GM19328 (cell line): Measurements from ENCODE around the gene CLOCK.

ENCODE experiments used
- ATAC-seq: cut with Tn5 transposase; IDR thresholded peaks from one replicate; pipeline ENCODE4 v1.9.1; 2021; ENCODE audit warnings: mild to moderate bottlenecking, moderate library complexity; ENCODE audit not compliant: unreplicated experiment

CLOCK gene

DNA sequence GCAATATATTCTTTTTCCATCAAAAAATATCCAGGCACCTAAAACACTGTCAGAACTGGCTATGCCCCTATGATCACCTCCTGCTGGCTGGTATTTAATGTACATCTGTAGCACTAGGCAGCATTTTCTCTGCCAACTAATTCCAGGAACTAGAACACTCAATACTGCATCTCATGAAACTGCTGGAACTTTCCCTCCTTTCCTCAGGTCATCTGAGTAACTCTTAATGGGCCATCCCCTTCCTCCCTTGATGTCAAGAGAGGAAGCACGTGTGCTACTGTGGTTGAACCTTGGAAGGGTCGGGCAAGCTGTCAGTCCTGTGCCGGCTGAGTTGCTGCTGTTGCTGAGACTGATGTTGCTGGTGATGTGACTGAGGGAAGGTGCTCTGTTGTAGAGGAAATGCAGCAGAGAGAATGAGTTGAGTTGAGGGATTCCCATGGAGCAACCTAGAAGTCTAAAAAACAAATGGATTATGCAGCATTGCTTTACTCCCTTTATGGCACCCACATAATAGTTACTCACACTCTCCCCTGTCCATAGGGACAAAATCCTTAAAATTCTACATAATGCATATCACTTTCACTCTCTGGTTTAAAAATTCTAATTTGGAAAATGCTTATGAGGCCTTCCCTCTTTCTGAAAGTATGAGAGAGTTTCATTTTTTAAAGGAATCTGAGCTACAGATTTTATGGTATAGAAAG lies 111.4 kb downstream of the CLOCK start:
- no peak for ATAC-seq

GRCh38 chr4:55431710-55432336 lies 114.9 kb downstream of the CLOCK start:
- no peak for ATAC-seq

GRCh38 chr4:55424791-55425190 lies 121.9 kb downstream of the CLOCK start:
- no peak for ATAC-seq

DNA sequence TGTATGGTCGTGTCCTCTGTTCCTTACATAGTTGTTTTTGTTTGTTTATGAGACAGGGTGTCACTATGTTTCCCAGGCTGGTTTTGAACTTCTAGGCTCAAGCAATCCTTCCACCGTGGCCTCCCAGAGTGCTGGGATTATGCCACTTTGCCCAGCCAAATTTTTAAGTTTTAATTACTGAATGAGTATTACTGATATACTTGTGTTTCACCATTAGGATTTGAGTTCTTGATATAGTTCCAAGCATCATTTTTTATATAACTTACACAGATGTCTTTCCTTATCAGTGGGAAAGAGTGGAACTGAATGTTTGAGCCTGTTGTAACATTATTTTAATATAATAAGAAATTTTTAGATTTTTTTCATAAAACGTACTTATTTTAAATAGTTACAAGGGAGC lies 130.5 kb downstream of the CLOCK start:
- ATAC-seq = no peak

GRCh38 chr4:55411621-55412020 lies 135.1 kb downstream of the CLOCK start:
- no peak for ATAC-seq

DNA sequence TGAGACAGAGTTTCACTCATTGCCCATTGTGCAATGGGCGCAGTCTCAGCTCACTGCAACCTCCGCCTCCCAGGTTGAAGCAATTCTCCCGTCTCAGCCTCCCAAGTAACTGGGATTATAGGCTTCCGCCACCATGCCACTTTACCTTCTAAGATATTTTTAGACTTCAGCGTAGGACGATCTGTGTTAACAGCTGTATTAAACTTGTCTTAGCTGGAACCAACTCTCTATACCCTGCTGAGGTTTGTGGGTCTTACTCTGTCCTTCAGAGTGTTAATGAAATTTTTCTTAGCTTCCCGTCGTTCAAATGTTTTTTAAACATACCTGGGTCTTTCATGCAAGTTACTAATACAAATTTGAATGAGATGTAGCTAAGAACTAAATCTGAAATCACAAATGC lies 136.3 kb downstream of the CLOCK start:
- no peak for ATAC-seq

GRCh38 chr4:55409468-55410171 lies 137.1 kb downstream of the CLOCK start:
- peak; percentile 67 for ATAC-seq

- no peak for ATAC-seq
These were observed 138.9 kb downstream of the CLOCK start for GRCh38 chr4:55407764-55408163.

GRCh38 chr4:55407119-55407518 lies 139.6 kb downstream of the CLOCK start:
- no peak for ATAC-seq

- no peak for ATAC-seq
These were observed 140.2 kb downstream of the CLOCK start for GRCh38 chr4:55406545-55406944.

GRCh38 chr4:55405073-55405472 lies 141.6 kb downstream of the CLOCK start:
- ATAC-seq = no peak

DNA sequence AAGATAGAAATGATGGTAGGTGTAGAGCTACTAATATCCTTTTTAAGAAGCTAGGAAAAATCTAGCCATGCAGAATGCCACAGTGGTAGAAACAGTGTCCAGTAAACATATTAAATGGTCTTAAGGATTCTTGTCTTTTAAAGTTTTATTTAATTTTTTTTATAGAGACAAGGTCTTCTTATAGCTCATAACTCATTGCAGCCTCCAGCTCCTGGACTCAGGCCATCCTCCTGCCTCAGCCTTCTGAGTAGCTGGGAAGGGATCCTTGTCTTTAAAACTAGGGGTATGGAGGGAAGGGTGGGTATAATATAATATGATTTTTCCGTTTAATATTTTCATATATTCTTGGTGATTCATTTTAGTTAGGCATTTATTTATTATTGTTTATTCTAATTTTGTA lies 147.1 kb downstream of the CLOCK start:
- ATAC-seq = no peak

GRCh38 chr4:55398966-55399365 lies 147.7 kb downstream of the CLOCK start:
- ATAC-seq = no peak

- no peak for ATAC-seq
These were observed 148.2 kb downstream of the CLOCK start for GRCh38 chr4:55398461-55398860.

- no peak for ATAC-seq
These were observed 149.0 kb downstream of the CLOCK start for GRCh38 chr4:55397520-55398321.

DNA sequence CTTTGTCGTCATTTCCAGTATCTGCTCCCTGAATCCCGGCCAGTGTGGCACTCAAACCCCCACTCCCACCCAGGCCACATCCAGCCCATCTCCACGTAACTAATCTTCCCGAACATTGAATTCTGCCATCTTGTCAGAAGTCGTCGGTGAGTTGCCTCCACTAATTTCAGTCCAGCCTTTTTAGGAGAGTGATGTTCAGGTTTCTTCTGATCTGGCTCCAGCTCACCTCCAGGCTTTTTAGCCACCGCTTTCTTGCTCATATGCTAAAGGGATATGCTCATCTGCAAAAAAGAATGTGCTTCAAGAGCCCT lies 149.6 kb downstream of the CLOCK start:
- no peak for ATAC-seq

DNA sequence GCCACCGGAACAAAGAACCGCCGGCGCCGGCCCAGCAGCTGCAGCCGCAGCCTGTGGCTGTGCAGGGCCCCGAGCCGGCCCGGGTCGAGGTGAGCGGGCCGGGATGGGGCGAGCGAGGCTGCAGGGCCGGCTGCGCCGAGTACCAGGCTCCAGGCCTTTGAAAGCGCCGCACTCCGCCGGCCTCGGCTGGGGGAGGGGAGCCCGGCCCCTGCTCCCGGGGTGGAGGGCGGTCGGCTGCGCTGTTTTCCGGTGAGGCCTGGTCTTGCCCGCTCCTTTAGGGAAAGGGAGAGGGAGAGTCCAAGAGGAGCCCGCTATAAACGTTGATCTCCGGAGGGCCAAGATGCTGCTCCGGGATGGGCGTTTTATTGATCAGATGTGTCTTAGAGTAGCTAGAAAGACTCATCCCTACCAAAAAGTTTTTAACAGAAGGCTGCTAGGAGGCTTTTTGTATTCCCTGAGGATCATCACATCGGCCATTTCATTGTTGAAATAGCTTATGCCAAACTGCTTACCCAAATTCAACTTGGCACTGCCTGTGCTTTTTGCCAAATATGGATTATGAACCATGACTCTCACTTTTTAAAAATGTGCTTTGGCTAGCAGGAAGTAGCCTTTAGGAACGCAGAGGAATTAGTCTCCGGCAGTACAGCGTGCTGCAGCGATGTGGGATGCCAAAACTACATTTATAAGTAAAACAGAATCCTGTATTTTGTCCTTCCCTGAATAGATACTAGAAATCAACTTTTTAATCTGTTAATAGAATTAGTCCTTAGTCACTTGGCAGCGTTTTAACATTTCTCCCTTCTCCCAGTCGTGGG lies 150.2 kb downstream of the CLOCK start:
- peak; percentile 20 for ATAC-seq

DNA sequence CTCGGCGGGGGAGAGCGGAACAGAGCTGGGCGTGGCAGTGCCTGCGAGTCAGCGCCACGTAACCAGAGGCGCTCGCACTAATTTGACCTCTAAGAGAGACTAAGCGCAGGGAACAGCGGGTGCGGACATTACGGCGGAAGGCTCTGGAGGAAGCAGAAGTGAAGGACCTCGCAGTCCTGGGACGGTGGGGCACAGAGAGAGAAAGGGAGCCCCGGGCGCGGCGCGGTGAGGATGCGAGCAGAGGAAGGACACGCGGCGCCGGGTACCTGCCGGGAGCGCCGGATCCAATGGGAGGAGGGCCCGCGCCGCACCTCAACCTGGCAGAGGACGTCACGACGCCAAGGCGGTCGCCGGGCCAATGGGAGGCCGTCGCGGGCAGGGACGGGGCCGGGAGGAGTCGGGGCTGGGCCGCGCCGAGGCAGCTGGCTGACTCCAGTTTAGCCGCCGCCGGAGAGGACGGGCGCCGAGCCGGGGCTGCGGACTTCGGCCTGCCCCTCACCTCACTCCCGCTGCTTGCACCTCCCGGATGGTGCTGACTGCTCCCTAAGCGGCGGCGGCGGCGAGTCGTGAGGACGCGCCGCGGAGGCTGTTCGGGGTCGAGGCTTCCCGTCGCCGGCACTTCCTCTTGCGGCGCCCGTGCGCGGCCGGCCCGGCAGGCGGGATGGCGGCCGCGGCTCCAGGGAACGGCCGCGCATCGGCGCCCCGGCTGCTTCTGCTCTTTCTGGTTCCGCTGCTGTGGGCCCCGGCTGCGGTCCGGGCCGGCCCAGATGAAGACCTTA lies 151.0 kb downstream of the CLOCK start, which contains the start of gene TMEM165:
Gene TMEM165, plus strand, starts transcription at position 429 of the 779 bp plus-strand sequence. Its CDS starts 233 bp downstream, at position 662.
- peak; percentile 94 for ATAC-seq

DNA sequence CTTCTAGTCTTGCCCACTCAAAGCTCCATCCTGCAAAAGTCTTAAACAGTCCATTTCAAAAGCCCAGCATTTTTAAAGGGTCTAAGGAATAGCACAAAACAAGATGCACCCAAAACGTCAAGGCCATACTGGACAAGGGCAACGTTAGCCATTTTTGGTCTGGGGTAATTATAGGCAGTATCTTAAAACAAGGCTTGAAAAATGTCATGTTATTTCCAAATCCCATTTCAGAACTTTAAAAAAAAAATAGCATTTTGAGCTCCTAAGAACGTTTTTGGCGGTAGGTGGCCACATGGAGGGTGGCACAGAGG lies 151.5 kb downstream of the CLOCK start:
- no peak for ATAC-seq
